BE2C (cell line): Measurements from ENCODE around the gene CLCNKB.
A peak's percentile ranks its signal among the peaks of the same experiment; 100 is the strongest.

Source experiments
- DNase-seq: peaks from one replicate; pipeline ENCODE4 v3.0.0-alpha.2; 2020
- H3K27me3 ChIP-seq: fragments of 250-450 bp; sonication (Bioruptor Pico); 2 replicates; pipeline ENCODE4 v1.5.1; 2020; ENCODE audit warnings: mild to moderate bottlenecking
- H3K36me3 ChIP-seq: fragments of 250-450 bp; sonication (Bioruptor Pico); 2 replicates; pipeline ENCODE4 v1.5.1; 2020; ENCODE audit warnings: mild to moderate bottlenecking
- H3K4me1 ChIP-seq: fragments of 250-450 bp; sonication (Bioruptor Pico); 2 replicates; pipeline ENCODE4 v1.5.1; 2020
- H3K4me3 ChIP-seq: 2 replicates; pipeline ENCODE4 v1.5.1; 2011; ENCODE audit warnings: low read depth, low read length
- H3K9me3 ChIP-seq: fragments of 250-450 bp; sonication (Bioruptor Pico); 2 replicates; pipeline ENCODE4 v1.5.1; 2020
- CTCF ChIP-seq: IDR thresholded peaks from 2 replicates; pipeline ENCODE4 v1.5.1; 2012; ENCODE audit warnings: mild to moderate bottlenecking, low read depth, low read length

CLCNKB gene

GRCh38 chr1:16070640-16071355 is 27.2 kb downstream of the CLCNKB start:
- no peak for DNase-seq
- H3K4me1 ChIP-seq, result no peaks in the 10 kb centered on the region
- no peaks in the 10 kb centered on the region for H3K9me3 ChIP-seq
- no peaks in the 10 kb centered on the region for H3K27me3 ChIP-seq
- H3K4me3 ChIP-seq, result no peak overlapping the region
- H3K36me3 ChIP-seq, result no peaks in the 10 kb centered on the region
- TF ChIP-seq CTCF, result no peak

- Histone ChIP-seq H3K27me3 (no peaks in the 10 kb centered on the region), H3K9me3 (no peaks in the 10 kb centered on the region), H3K4me1 (peaks cover 3% of the 10 kb centered on the region), H3K4me3 (no peak overlapping the region), H3K36me3 (no peaks in the 10 kb centered on the region)
- no peak for TF ChIP-seq CTCF
- no peak for DNase-seq
These were observed 28.0 kb downstream of the CLCNKB start for GRCh38 chr1:16071614-16072013.

GRCh38 chr1:16072095-16072494 is 28.5 kb downstream of the CLCNKB start:
- no peak for DNase-seq
- Histone ChIP-seq H3K36me3 (no peaks in the 10 kb centered on the region), H3K27me3 (no peaks in the 10 kb centered on the region), H3K9me3 (no peaks in the 10 kb centered on the region), H3K4me1 (peaks cover 5% of the 10 kb centered on the region), H3K4me3 (no peak overlapping the region)
- no peak for TF ChIP-seq CTCF

- Histone ChIP-seq H3K4me1 (peaks cover 12% of the 10 kb centered on the region), H3K36me3 (no peaks in the 10 kb centered on the region), H3K4me3 (peak overlapping the region; percentile 39), H3K9me3 (no peaks in the 10 kb centered on the region), H3K27me3 (no peaks in the 10 kb centered on the region)
- peak; percentile 32 for DNase-seq
- TF ChIP-seq CTCF, result peak; percentile 14; the same call in 1 of the 2 replicates
These were observed 29.3 kb downstream of the CLCNKB start for GRCh38 chr1:16072616-16073484.

- Histone ChIP-seq H3K27me3 (no peaks in the 10 kb centered on the region), H3K4me3 (peak within 1 kb of the TSS; percentile 39), H3K4me1 (peaks cover 15% of the 10 kb centered on the region), H3K36me3 (no peaks in the 10 kb centered on the region), H3K9me3 (no peaks in the 10 kb centered on the region)
- DNase-seq, result peak; percentile 38
- no peak for TF ChIP-seq CTCF
These were observed 30.0 kb downstream of the CLCNKB start, which contains the start of gene FAM131C for GRCh38 chr1:16073490-16074119. Gene FAM131C, minus strand, starts transcription at chr1:16073651. Its CDS starts 209 bp downstream, at chr1:16073442.
